B cell (primary cell): Measurements from ENCODE around the gene PNCK. TPM values are rescaled to one million over a fixed set of nuclear protein-coding genes. Genes with fewer than 3 reads are reported as not detected.
"Not testable (repeated sequence)": the region's sequence is repeated elsewhere in the genome, so short reads cannot be mapped to it uniquely, and the experiment has no call there.

Experiments
- ATAC-seq: fragments of 200-7000 bp; cut with Tn5 transposase; one replicate; pipeline ENCODE4 v1.10.0; 2021; ENCODE audit warnings: low read depth, mild to moderate bottlenecking, moderate number of reproducible peaks, moderate library complexity
- CTCF ChIA-PET: fragments of 350-600 bp; sonication (Branson Sonifier 250); formaldehyde crosslinking; loops from one replicate; lab custom pipeline; 2021; ENCODE audit warnings: antibody characterized with exemption, inconsistent platforms; lab: Charles Lee
- POLR2A ChIA-PET: fragments of 350-600 bp; sonication (Branson Sonifier 250); formaldehyde crosslinking; loops from one replicate; lab custom pipeline; 2021; ENCODE audit warnings: antibody characterized with exemption; lab: Charles Lee
- DNase-seq: peaks from one replicate; pipeline ENCODE4 v3.0.0; 2013
- H2AFZ ChIP-seq: 2 replicates; pipeline ENCODE4 v1.6.1; 2012; ENCODE audit warnings: mild to moderate bottlenecking, low read depth, low read length; ENCODE audit not compliant: insufficient read depth, poor library complexity, severe bottlenecking
- H3K27ac ChIP-seq, 2 donors: 1 replicate in 1 of 2; 2 replicates in 1 of 2; pipeline ENCODE4 v1.5.1; 2012 to 2013; ENCODE audit warnings: low read length in 2 of 2, mild to moderate bottlenecking in 2 of 2, moderate library complexity in 1 of 2
- H3K27me3 ChIP-seq, 4 experiments: fragments of 200-600 bp in 1 of 4; sonication (generic) in 1 of 4; replicated peaks in 1 of 4; 1 replicate in 2 of 4; 2 replicates in 2 of 4; pipeline versions ENCODE4 v1.6.1 to v1.7.0; 2013 to 2016; ENCODE audit warnings: low read length in 3 of 4, mild to moderate bottlenecking in 2 of 4, mixed read lengths in 1 of 4, moderate library complexity in 1 of 4; ENCODE audit not compliant: insufficient read depth in 4 of 4, control insufficient read depth in 3 of 4; ENCODE audit errors: control extremely low read depth in 1 of 4
- H3K36me3 ChIP-seq, 2 experiments: replicated peaks in 1 of 2; 1 replicate in 1 of 2; 2 replicates in 1 of 2; pipeline versions ENCODE4 v1.6.1 to v1.7.1; 2013; ENCODE audit warnings: low read length in 1 of 2; ENCODE audit not compliant: insufficient read depth in 2 of 2, control insufficient read depth in 1 of 2; ENCODE audit errors: control extremely low read depth in 1 of 2, extremely low read depth in 1 of 2
- H3K4me1 ChIP-seq, 2 donors: fragments of 200-600 bp in 1 of 2; sonication (generic) in 1 of 2; 1 replicate in 1 of 2; 2 replicates in 1 of 2; pipeline versions ENCODE4 v1.5.1 to v1.6.1; 2013 to 2017; ENCODE audit warnings: low read length in 2 of 2; ENCODE audit not compliant: control insufficient read depth in 2 of 2, insufficient read depth in 2 of 2
- H3K4me2 ChIP-seq: replicated peaks from 2 replicates; pipeline ENCODE3; 2012; ENCODE audit warnings: mild to moderate bottlenecking, low read depth, low read length; ENCODE audit not compliant: poor library complexity, severe bottlenecking
- H3K4me3 ChIP-seq, 5 experiments: fragments of 200-600 bp in 1 of 5; sonication (generic) in 1 of 5; 1 replicate in 3 of 5; 2 replicates in 2 of 5; pipeline versions ENCODE4 v1.5.1 to v1.7.0; 2011 to 2016; ENCODE audit warnings: low read length in 4 of 5, mild to moderate bottlenecking in 4 of 5, low read depth in 2 of 5, control low read depth in 1 of 5, moderate library complexity in 1 of 5; ENCODE audit not compliant: insufficient read depth in 1 of 5; ENCODE audit errors: control extremely low read depth in 1 of 5, extremely low read depth in 1 of 5
- H3K79me2 ChIP-seq: fragments of 200-600 bp; sonication (generic); one replicate; pipeline ENCODE4 v1.6.0; 2016; ENCODE audit warnings: low read length; ENCODE audit not compliant: control insufficient read depth, insufficient read depth
- H3K9ac ChIP-seq: fragments of 200-600 bp; sonication (generic); 2 replicates; pipeline ENCODE4 v1.6.1; 2017; ENCODE audit warnings: mild to moderate bottlenecking, low read length, moderate library complexity
- H3K9me3 ChIP-seq, 3 donors: one replicate each; pipeline versions ENCODE4 v1.6.1 to v1.7.1; 2013; ENCODE audit warnings: low read length in 2 of 3; ENCODE audit not compliant: control insufficient read depth in 2 of 3, insufficient read depth in 1 of 3; ENCODE audit errors: control extremely low read depth in 1 of 3
- H4K20me1 ChIP-seq: 2 replicates; pipeline ENCODE4 v1.6.0; 2012; ENCODE audit warnings: mild to moderate bottlenecking, low read length; ENCODE audit not compliant: insufficient read depth, control insufficient read depth, poor library complexity, severe bottlenecking
- H3K27ac Mint-ChIP-seq: one replicate; pipeline ENCODE4 v1.8.0; 2021; ENCODE audit warnings: mixed read lengths
- H3K27me3 Mint-ChIP-seq: one replicate; pipeline ENCODE4 v1.8.0; 2021; ENCODE audit warnings: mixed read lengths
- H3K4me1 Mint-ChIP-seq: one replicate; pipeline ENCODE4 v1.8.0; 2021; ENCODE audit warnings: mixed read lengths
- H3K4me3 Mint-ChIP-seq: one replicate; pipeline ENCODE4 v1.8.0; 2021; ENCODE audit warnings: mixed read lengths
- H3K9me3 Mint-ChIP-seq: one replicate; pipeline ENCODE4 v1.8.0; 2022; ENCODE audit warnings: mixed read lengths; ENCODE audit not compliant: insufficient read depth
- EZH2 ChIP-seq: IDR thresholded peaks from 2 replicates; pipeline ENCODE4 v1.6.1; 2012; ENCODE audit warnings: borderline replicate concordance, low read depth, mild to moderate bottlenecking, moderate library complexity, low read length; ENCODE audit not compliant: insufficient read depth, poor library complexity, severe bottlenecking
- WGBS: methylation state at CpG from one replicate; pipeline ENCODE4 v1.1.5; 2013; ENCODE audit warnings: missing lambda C conversion rate; ENCODE audit not compliant: insufficient coverage; 5-methylcytosine and 5-hydroxymethylcytosine counted together
- intact Hi-C: fragments of 100-400 bp; cut with micrococcal nuclease; formaldehyde crosslinking; loops from one replicate; pipeline ENCODE4 v1.10.0; 2022
- polyA plus RNA-seq: library from polyadenylated mRNA; depleted of rRNA; stranded (reverse); fragments of >200 nt; gene quantifications from 2 replicates; pipeline ENCODE4 v1.2.3, GENCODE V29; 2012
- total RNA-seq, 2 donors: library from RNA; stranded (reverse); fragments of 120-200 nt in 1 of 2; gene quantifications; 1 replicate in 1 of 2; 2 replicates in 1 of 2; pipeline versions ENCODE4 v1.2.3 to v1.2.4, GENCODE V29; 2013 to 2022
- TF ChIP-seq, protein P1 (sequence below): fragments of 200-600 bp; IDR thresholded peaks from one replicate; pipeline ENCODE4 v1.8.0; 2022; ENCODE audit warnings: antibody characterized with exemption, mild to moderate bottlenecking

The PNCK gene
- total and polyA plus RNA-seq, 2 donors (not counting 1 experiment from before 2014, with no cell fraction given): 0.99 TPM; not detected in 1

DNA sequence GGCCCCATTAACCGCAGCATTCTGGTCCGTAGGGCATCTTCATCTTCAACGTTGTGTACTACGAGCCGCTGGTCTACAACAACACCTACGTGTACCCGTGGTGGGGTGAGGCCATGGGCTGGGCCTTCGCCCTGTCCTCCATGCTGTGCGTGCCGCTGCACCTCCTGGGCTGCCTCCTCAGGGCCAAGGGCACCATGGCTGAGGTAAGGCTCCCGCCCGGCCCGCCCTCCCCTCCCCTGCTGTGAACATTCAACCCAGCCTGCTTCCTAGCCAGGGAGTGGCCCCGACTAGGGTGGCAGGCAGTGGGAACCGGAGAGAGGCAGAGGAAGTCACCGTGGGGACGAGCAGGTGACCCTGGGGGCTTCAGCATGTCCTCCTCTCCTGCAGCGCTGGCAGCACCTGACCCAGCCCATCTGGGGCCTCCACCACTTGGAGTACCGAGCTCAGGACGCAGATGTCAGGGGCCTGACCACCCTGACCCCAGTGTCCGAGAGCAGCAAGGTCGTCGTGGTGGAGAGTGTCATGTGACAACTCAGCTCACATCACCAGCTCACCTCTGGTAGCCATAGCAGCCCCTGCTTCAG is 21.2 kb upstream of the PNCK start:
- ChIA-PET POLR2A (no interaction called here), CTCF (no interaction called here)
- DNase-seq (no peak), ATAC-seq (no peak)
- Histone ChIP-seq H3K27me3 (peaks cover 0 to 7% (median 0%) of the 10 kb centered on the region in 4 experiments), H3K36me3 (no peaks in the 10 kb centered on the region), H3K79me2 (no peaks in the 10 kb centered on the region), H3K9ac (no peak overlapping the region), H3K27ac (no peak overlapping the region), H3K4me1 (no peaks in the 10 kb centered on the region), H3K4me3 (no peak overlapping the region), H2AFZ (no peak overlapping the region), H4K20me1 (no peaks in the 10 kb centered on the region), H3K9me3 (no peaks in the 10 kb centered on the region), H3K4me2 (no peak overlapping the region)
- no peak overlapping the region for H3K27ac Mint-ChIP-seq
- no peaks in the 10 kb centered on the region for H3K9me3 Mint-ChIP-seq
- H3K4me1 Mint-ChIP-seq: no peaks in the 10 kb centered on the region
- intact Hi-C loops: no loop called here
- no peak overlapping the region for H3K4me3 Mint-ChIP-seq
- no peaks in the 10 kb centered on the region for H3K27me3 Mint-ChIP-seq
- WGBS: 92% methylated on average over 6 of the region's 23 CpGs
- no peak for TF ChIP-seq EZH2
- TF ChIP-seq, protein P1, sequence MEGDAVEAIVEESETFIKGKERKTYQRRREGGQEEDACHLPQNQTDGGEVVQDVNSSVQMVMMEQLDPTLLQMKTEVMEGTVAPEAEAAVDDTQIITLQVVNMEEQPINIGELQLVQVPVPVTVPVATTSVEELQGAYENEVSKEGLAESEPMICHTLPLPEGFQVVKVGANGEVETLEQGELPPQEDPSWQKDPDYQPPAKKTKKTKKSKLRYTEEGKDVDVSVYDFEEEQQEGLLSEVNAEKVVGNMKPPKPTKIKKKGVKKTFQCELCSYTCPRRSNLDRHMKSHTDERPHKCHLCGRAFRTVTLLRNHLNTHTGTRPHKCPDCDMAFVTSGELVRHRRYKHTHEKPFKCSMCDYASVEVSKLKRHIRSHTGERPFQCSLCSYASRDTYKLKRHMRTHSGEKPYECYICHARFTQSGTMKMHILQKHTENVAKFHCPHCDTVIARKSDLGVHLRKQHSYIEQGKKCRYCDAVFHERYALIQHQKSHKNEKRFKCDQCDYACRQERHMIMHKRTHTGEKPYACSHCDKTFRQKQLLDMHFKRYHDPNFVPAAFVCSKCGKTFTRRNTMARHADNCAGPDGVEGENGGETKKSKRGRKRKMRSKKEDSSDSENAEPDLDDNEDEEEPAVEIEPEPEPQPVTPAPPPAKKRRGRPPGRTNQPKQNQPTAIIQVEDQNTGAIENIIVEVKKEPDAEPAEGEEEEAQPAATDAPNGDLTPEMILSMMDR: no peak

- ATAC-seq: not testable (repeated sequence)
Observed at GRCh38 chrX:153694256-153694655, 20.6 kb upstream of the PNCK start.

More at GRCh38 chrX:153694256-153694655, 20.6 kb upstream of the PNCK start:
- H3K4me1 Mint-ChIP-seq, H3K36me3 ChIP-seq, H3K9me3 Mint-ChIP-seq, H3K4me1 ChIP-seq, DNase-seq, H4K20me1 ChIP-seq, H3K4me2 ChIP-seq, H2AFZ ChIP-seq, H3K9ac ChIP-seq, intact Hi-C loops, CTCF ChIA-PET, H3K9me3 ChIP-seq, H3K79me2 ChIP-seq, H3K27me3 Mint-ChIP-seq, POLR2A ChIA-PET, H3K27ac Mint-ChIP-seq, H3K4me3 Mint-ChIP-seq, H3K27ac ChIP-seq, H3K4me3 ChIP-seq: not testable (repeated sequence)
- H3K27me3 ChIP-seq: peaks cover 0 to 11% (median 0%) of the 10 kb centered on the region in 4 experiments
- 100% methylated on average over 1 of the region's 16 CpGs for WGBS
